GM21737 (cell line): ENCODE results near the gene PMEL.
"Not testable (repeated sequence)": the region's sequence is repeated elsewhere in the genome, so short reads cannot be mapped to it uniquely, and the experiment has no call there.

Source experiments
- ATAC-seq: cut with Tn5 transposase; IDR thresholded peaks from one replicate; pipeline ENCODE4 v1.9.1; 2021; ENCODE audit warnings: mild to moderate bottlenecking, moderate library complexity; ENCODE audit not compliant: unreplicated experiment

Gene PMEL

DNA sequence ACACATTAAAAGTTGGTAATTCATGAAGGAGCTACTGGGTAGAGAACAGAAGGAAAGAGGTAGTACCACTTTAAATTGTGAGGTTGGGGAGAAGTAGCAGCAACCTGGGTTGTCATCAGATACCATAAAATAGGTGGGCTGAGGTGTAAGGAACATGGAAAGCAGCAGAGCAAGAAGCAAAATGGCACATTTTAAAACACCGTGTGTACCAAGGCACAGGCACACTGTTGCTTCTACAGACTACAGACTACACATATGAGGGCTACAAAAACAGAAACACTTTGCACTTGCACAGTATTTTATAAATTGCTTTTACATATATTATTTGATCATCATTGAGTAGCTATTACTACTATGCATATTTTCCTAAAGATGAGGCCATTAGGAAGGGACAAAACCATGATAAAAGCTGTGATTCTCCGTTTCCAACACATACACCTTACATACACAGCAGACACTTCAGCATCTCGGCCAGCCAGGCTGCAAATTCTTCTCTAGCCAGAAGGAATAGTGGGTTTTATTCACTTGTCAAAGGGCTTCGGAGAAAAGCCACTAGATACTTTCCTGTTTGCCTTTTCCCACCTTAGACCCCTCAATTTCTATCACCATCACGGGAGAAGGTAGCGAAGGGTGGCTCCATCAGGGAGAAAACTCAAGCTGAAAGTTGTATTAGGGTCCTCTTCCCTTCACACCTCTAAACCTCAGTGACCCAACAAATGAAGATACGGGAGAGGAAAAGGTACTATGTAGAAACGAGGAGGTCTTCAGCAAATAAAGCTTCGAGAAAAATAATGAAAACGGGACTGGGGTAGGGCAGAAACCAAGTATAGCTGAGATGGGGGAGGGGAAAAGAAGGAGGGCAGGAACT lies 39.7 kb downstream of the PMEL start:
- no peak for ATAC-seq

DNA sequence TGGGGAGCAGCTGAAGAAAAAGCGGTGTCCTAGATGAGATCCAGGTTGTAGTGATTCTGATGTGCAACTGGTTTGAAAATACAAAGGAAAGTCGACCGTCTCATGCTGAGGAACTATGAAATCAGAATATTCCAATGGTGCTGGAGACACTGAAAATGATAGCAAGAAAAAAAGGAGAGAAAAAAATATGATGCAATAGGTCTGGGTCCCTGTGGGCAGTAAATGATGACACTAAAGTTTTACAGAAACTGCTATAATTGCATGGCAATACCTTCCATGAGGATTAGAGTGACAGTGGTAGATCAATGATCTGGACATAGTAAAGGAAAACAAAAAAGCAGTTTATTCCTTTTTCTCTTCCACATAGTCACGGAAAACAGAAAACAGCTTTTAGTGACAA lies 40.5 kb downstream of the PMEL start:
- no peak for ATAC-seq

DNA sequence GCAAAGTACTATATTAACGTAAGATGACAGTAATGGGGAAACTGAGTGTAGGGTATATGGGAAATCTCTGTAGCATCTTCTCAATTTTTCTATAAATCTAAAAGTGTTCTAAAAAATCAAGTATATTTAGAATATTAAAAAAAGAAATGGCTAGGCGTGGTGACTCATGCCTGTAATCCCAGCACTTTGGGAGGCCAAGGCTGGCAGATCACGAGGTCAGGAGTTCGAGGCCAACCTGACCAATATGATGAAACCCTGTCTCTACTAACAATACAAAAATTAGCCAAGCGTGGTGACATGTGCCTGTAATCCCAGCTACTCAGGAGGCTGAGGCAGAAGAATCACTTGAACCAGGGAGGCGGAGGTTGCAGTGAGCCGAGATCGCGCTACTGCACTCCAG lies 42.2 kb downstream of the PMEL start:
- ATAC-seq = not testable (repeated sequence)

DNA sequence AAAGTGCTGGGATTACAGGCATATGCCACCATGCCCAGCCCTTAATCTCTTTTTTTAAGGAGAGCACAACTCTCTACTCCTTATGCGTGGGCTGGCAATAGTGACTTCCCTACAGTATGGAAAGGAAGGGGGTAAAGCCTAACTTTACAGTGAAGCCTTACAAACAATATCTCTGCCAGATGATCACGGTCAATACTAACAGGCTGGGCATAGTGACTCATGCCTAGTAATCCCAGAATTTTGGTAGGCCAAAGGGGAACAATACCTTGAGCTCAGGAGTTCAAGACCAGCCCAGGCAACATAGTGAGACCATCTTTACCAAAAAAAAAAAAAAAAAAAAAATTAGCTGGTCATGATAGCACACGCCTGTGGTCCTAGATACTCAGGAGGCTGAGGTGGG lies 43.7 kb downstream of the PMEL start:
- ATAC-seq = no peak

DNA sequence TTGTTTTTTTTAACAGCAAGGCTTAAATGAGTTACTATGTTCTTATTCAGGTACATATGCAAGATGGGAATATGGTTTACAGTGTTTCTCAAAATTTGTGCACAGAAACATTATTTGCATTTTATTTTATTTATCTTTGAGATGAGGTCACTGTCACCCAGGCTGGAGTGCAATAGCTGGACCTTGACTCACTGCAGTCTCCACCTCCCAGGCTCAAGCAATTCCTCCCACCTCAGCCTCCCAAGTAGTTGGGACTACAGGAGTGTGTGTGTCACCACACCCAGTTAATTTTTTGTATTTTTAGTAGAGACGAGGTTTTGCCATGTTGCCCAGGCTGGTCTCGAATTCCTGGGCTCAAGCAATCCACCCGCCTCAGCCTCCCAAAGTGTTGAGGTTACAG lies 46.8 kb downstream of the PMEL start:
- ATAC-seq = not testable (repeated sequence)

DNA sequence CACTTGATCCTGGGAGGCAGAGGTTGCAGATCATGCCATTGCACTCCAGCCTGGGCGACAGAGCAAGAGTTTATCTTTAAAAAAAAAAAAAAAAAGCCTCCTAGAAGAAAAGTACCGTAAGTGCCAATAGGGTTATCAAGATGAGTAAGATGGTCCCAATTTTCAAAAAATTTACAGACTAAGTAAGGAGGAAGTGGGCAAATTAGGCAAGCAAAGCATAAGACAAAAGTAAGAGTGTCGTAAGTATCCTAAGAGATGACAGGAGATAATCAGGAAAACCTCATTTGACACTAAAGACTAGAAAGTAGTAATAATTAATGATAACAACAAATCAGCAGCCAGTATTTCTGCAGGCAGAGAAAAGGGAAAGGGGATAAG lies 50.4 kb downstream of the PMEL start:
- no peak for ATAC-seq

DNA sequence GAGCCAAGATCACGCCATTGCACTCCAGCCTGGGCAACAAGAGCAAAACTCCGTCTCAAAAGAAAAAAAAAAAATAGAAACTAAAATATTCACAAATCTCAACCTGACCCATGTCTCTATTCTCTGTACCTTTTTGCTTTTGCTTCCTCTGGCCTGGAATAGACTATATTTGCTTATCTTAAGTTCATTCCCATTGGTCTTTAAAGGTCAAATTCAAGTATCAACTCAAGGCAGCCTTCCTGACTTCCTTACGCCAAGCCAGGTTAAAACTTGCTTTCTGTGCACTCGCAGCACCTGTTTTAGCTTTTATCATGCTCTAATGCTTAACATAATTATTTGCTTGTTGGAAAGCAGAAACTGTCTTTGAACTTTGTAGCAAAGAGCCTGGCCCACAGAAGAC lies 52.9 kb downstream of the PMEL start:
- ATAC-seq = no peak

DNA sequence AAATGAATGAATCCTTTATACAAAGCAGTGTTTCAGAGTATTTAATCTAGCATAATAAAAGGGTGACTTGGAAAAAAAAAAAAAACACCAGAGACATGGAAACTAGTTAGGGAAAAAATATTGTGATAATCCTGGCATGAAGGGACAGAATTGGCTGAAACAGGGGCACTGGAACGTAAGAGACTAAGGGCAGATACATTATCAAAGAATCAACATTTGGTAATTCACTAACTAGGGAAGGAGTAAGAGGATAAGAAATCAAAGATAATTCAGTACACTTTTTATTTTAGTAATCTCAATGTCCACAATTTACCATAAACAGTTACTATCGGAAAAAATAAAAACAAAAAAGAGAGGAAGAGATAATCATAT lies 56.3 kb downstream of the PMEL start:
- no peak for ATAC-seq

DNA sequence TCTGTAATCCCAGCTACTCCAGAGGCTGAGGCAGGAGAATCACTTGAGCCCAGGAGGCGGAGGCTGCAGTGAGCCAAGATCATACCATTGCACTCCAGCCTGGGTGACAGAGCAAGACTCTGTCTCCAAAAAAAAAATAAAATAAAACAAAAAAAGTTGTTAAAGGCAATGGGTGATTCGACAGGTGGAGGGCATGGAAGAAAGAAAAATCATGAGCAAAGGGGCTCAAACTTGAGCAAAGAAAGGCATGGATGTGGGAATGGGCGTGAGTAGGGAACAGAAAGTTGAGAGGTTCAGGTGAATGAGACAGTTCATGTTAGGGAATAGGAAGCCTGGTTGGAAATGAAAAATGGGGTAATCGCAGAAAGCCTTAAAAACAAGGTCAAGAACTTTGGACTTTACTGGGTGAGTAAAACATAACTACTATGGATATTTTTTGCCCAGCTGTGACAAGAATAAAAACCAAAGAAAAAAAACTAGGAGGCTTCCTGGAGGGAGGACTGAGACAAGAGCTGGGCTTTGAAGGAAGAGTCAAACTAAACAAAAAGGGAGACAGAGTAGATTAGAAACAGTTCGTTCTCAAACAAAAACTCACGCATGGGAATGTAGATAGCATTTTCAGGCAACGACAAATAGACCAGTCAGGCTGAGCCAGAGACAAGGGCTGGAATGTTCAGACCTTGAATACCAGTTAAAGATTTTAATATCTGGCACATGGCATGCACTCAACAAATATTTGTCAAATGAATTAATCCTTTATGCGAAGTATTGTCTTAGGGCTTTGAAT lies 56.9 kb downstream of the PMEL start:
- ATAC-seq = no peak

DNA sequence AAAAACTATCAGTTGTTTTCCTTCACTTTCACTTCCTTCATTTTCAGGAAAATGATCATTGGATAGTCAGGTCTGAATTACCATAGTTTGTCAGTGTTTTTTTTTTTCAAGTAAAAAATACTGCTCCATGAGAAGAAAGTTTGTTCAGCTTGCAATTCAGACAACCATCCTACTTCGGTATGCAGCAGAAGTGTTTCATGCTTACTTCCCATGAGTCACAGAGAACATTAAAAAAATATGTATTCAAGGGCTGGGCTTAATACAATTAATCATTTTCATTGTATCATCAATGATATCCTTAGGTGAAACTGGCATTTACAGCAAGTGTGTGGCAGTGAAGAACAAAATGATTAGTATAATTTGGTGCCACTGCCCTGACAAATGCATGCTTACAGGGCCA lies 59.8 kb downstream of the PMEL start:
- ATAC-seq = no peak
